ENCODE measurements around the gene TBCK. TPM values are rescaled to one million over a fixed set of nuclear protein-coding genes. Genes with fewer than 3 reads are reported as not detected.

Gene TBCK
- total RNA-seq, 4 donors from 2014 or later = 46.5 to 55.3 (median 51.4) TPM

DNA sequence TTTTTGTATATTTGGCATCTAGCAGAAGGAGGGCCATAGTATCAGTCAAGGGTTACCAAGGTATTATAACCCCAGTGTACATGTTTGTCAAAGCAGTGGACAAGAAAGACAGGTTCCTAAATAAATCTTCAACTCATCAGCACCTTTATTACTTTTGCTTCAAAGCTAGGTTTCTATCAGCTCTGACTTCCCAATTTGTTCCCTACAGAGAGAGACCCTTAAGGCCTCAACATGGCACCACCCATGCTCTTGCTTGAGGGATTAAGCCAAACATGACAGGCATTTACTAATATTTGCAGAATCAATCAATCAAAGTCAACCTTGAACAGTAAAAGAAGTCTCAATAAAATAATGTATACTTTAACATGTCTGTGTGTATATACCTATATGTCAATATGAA is 9.4 kb downstream of the TBCK start:
- no peaks in the 10 kb centered on the region for H3K9me3 ChIP-seq
- DNase-seq (ENCODE audit: low spot score in 2 of 2) = no peak
- TF ChIP-seq, protein P1, sequence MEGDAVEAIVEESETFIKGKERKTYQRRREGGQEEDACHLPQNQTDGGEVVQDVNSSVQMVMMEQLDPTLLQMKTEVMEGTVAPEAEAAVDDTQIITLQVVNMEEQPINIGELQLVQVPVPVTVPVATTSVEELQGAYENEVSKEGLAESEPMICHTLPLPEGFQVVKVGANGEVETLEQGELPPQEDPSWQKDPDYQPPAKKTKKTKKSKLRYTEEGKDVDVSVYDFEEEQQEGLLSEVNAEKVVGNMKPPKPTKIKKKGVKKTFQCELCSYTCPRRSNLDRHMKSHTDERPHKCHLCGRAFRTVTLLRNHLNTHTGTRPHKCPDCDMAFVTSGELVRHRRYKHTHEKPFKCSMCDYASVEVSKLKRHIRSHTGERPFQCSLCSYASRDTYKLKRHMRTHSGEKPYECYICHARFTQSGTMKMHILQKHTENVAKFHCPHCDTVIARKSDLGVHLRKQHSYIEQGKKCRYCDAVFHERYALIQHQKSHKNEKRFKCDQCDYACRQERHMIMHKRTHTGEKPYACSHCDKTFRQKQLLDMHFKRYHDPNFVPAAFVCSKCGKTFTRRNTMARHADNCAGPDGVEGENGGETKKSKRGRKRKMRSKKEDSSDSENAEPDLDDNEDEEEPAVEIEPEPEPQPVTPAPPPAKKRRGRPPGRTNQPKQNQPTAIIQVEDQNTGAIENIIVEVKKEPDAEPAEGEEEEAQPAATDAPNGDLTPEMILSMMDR (IDR thresholded peaks at IDR 0.05) = no peak
- no peak overlapping the region for H3K27ac ChIP-seq
- no peak overlapping the region for H3K4me3 ChIP-seq
- H3K27me3 ChIP-seq = no peaks in the 10 kb centered on the region
- peaks cover 0 to 9% (median 0%) of the 10 kb centered on the region in 3 donors for H3K36me3 ChIP-seq
- H3K4me1 ChIP-seq = peaks cover 0 to 24% (median 2%) of the 10 kb centered on the region in 4 donors

DNA sequence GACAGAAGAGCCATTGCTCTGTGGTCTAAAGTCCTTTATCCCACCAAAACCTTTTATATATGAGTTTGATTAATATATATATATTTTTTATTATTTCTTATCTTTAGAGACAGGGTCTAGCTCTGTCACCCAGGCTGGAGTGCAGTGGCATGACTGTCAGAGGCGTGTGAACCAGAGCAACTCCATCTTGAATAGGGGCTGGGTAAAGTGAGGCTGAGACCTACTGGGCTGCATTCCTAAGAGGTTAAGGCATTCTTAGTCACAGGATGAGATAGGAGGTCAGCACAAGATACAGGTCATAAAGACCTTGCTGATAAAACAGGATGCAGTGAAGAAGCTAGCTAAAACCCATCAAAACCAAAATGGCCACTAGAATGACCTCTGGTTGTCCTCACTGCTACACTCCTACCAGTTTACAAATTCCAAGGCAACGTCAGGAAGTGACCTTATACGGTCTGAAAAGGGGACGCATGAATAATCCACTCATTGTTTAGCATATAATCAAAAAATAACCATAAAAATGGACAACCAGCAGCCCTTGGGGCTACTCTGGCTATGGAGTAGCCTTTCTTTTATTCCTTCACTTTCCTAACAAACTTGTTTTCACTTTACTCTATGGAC is 10.5 kb downstream of the TBCK start:
- H3K27ac ChIP-seq = no peak overlapping the region
- DNase-seq (ENCODE audit: low spot score in 2 of 2) = no peak
- no peaks in the 10 kb centered on the region for H3K9me3 ChIP-seq
- WGBS, 2 donors = 65 to 67% methylated on average over 4 of the region's 4 CpGs
- peaks cover 0 to 16% (median 2%) of the 10 kb centered on the region in 4 donors for H3K4me1 ChIP-seq
- no peaks in the 10 kb centered on the region for H3K27me3 ChIP-seq
- TF ChIP-seq POLR2A (IDR thresholded peaks at IDR 0.05) (no peak), EP300 (IDR thresholded peaks at IDR 0.05) (no peak)
- TF ChIP-seq, protein P1 (IDR thresholded peaks at IDR 0.05) = no peak
- H3K4me3 ChIP-seq = no peak overlapping the region
- peaks cover 0 to 13% (median 0%) of the 10 kb centered on the region in 3 donors for H3K36me3 ChIP-seq

DNA sequence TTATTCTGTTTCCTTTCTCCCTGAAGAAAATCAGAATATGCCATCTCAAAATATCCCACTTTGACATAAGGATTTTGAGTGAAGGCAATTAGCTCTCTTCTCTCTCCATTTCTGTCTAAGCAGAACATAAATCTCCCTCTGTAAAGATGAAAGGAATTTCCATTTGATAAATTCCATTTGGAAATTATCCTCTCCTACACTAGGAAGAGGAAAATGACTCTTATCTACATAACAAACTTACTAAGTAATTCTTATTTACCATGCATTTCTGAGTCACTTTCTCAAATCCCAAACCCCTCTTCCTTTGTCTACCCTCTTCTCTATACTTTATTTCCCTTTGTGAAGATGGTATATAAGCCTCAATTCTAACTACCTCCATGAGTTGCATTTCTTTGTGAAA is 11.4 kb downstream of the TBCK start:
- H3K27ac ChIP-seq = no peak overlapping the region
- H3K4me1 ChIP-seq = peaks cover 0 to 14% (median 2%) of the 10 kb centered on the region in 4 donors
- TF ChIP-seq EP300 (IDR thresholded peaks at IDR 0.05) (no peak), POLR2A (IDR thresholded peaks at IDR 0.05) (no peak)
- TF ChIP-seq, protein P1 (IDR thresholded peaks at IDR 0.05) = no peak
- DNase-seq (ENCODE audit: low spot score in 2 of 2) = no peak
- H3K27me3 ChIP-seq = no peaks in the 10 kb centered on the region
- H3K4me3 ChIP-seq = no peak overlapping the region
- H3K9me3 ChIP-seq = no peaks in the 10 kb centered on the region
- H3K36me3 ChIP-seq = peaks cover 0 to 21% (median 0%) of the 10 kb centered on the region in 3 donors

DNA sequence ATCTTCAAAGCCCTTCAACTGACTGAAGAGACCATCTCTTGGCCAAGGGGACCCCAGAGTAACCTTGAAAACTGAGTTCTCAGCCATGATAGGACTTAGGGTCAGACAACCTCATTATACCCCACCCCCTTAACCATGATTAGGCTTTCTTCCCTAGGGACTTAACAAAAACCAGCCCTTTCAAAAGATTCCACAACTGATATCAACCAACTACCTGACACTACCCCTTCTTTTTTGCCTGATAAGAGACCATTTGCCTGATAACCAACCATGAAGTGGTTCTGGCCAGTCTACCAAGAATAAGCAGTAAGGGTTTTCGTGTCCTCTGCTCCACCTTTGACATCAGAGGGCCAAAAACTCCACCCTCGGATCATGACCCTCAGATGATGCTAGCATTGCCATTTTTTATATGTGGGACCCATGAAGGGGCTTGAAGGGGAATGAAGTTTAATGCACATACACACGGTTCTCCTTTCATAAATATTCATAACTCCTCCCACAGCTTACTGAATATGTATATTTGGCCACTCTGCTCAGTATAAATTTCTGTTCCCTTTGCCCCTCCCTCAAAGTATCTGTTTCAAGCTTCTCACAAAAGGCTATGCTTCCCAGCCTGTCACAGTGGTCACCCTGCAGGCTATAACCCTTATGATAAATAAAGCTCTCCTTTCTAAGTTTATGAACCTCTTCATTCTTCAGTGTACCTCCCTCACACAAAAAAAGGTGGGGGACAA is 12.3 kb downstream of the TBCK start:
- 76 to 88% methylated on average over 3 of the region's 3 CpGs for WGBS, 2 donors
- Histone ChIP-seq H3K9me3 (no peaks in the 10 kb centered on the region), H3K27ac (no peak overlapping the region), H3K4me1 (peaks cover 0 to 14% (median 2%) of the 10 kb centered on the region in 4 donors), H3K36me3 (peaks cover 0 to 21% (median 0%) of the 10 kb centered on the region in 3 donors), H3K4me3 (no peak overlapping the region), H3K27me3 (no peaks in the 10 kb centered on the region)
- DNase-seq (ENCODE audit: low spot score in 2 of 2) = no peak
- TF ChIP-seq, protein P1 (IDR thresholded peaks at IDR 0.05) = no peak
- TF ChIP-seq POLR2A (IDR thresholded peaks at IDR 0.05) (no peak), EP300 (IDR thresholded peaks at IDR 0.05) (no peak)

DNA sequence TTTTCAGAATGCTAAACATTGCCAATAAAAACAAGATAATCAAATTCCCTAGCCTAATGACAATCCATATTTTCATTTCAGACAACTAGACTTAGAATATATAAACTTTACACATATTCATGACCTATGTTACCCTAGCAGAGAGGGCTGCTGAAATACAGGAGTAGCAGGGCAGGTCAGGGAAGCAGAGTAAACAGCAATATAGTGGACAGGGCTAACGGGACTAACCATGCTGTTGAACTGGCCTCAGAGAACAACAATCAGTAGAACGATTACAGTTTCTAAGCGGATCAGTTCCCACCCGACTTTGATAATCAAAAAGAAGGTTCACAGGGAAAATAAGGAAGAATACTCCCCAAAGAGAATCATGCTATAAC is 14.0 kb downstream of the TBCK start:
- TF ChIP-seq, protein P1 (IDR thresholded peaks at IDR 0.05) = no peak
- no peak for TF ChIP-seq EP300 (IDR thresholded peaks at IDR 0.05)
- TF ChIP-seq POLR2A (IDR thresholded peaks at IDR 0.05) = no peak
- peaks cover 0 to 13% (median 0%) of the 10 kb centered on the region in 3 donors for H3K36me3 ChIP-seq
- no peak for DNase-seq (ENCODE audit: low spot score in 2 of 2)
- H3K4me3 ChIP-seq = no peak overlapping the region
- peaks cover 0 to 8% (median 2%) of the 10 kb centered on the region in 4 donors for H3K4me1 ChIP-seq
- H3K27me3 ChIP-seq = no peaks in the 10 kb centered on the region
- no peak overlapping the region for H3K27ac ChIP-seq
- WGBS, 2 donors = 61 to 65% methylated on average over 4 of the region's 4 CpGs
- no peaks in the 10 kb centered on the region for H3K9me3 ChIP-seq
